Gastroesophageal sphincter (tissue), 4 donors: ENCODE measurements around the gene FAM149A. TPM values are rescaled to one million over a fixed set of nuclear protein-coding genes. Genes with fewer than 3 reads are reported as not detected.

Source experiments
- ATAC-seq: fragments of 150-250 bp; one replicate; pipeline ENCODE4 v1.9.1; 2016; ENCODE audit warnings: mild to moderate bottlenecking, moderate library complexity
- H3K27ac ChIP-seq, 4 donors: fragments of 200-600 bp; sonication (generic) in 3 of 4; 1 replicate in 3 of 4; 2 replicates in 1 of 4; pipeline ENCODE4 v1.5.1; 2016 to 2019
- H3K27me3 ChIP-seq: fragments of 200-600 bp; sonication (generic); one replicate; pipeline ENCODE4 v1.5.1; 2019
- H3K36me3 ChIP-seq, 2 donors: fragments of 200-600 bp; sonication (generic); one replicate each; pipeline ENCODE4 v1.5.1; 2019; ENCODE audit warnings: control low read depth in 1 of 2
- H3K4me1 ChIP-seq, 3 donors: fragments of 200-600 bp; sonication (generic); 1 replicate in 2 of 3; 2 replicates in 1 of 3; pipeline ENCODE4 v1.5.1; 2016 to 2019; ENCODE audit warnings: control low read depth in 2 of 3
- H3K4me3 ChIP-seq, 2 donors: fragments of 200-600 bp; sonication (generic); one replicate each; pipeline ENCODE4 v1.5.1; 2019; ENCODE audit warnings: mild to moderate bottlenecking in 1 of 2, moderate library complexity in 1 of 2
- H3K9me3 ChIP-seq, 3 donors: fragments of 200-600 bp; sonication (generic); one replicate each; pipeline ENCODE4 v1.5.1; 2017 to 2019; ENCODE audit warnings: control low read depth in 2 of 3
- CTCF ChIP-seq, 4 experiments: fragments of 200-600 bp in 2 of 4; fragments of 450-650 bp in 2 of 4; sonication (generic) in 1 of 4; IDR thresholded peaks; one replicate each; pipeline ENCODE4 v1.5.1; 2017 to 2019; ENCODE audit warnings: antibody characterized with exemption in 4 of 4, mild to moderate bottlenecking in 2 of 4, moderate library complexity in 2 of 4
- EP300 ChIP-seq: sonication (generic); formaldehyde crosslinking; IDR thresholded peaks from one replicate; pipeline ENCODE4 v1.6.1; 2017; ENCODE audit warnings: antibody characterized with exemption, mild to moderate bottlenecking
- POLR2A ChIP-seq, 2 donors: fragments of 450-650 bp; IDR thresholded peaks; one replicate each; pipeline ENCODE4 v1.6.1; 2017; ENCODE audit warnings: antibody characterized with exemption in 2 of 2, mild to moderate bottlenecking in 2 of 2, moderate library complexity in 1 of 2
- POLR2AphosphoS5 ChIP-seq: sonication (generic); formaldehyde crosslinking; IDR thresholded peaks from one replicate; pipeline ENCODE4 v1.6.1; 2017; ENCODE audit warnings: antibody characterized with exemption
- WGBS, 2 donors: methylation state at CpG; one replicate each; pipeline ENCODE4 v1.1.5; 2018; ENCODE audit warnings: low coverage in 1 of 2; 5-methylcytosine and 5-hydroxymethylcytosine counted together
- total RNA-seq, 4 donors: library from RNA; depleted of rRNA; stranded (reverse); fragments of >200 nt; gene quantifications; one replicate each; pipeline ENCODE4 v1.1.0, GENCODE V29; 2016

The FAM149A gene
- total RNA-seq, 4 donors from 2014 or later, result 24.9 to 39.8 (median 32.7) TPM

GRCh38 chr4:186167605-186168004 lies 63.1 kb downstream of the FAM149A start:
- TF ChIP-seq EP300 (no peak), CTCF (IDR thresholded peaks at IDR 0.05) (no peak), POLR2AphosphoS5 (no peak)
- H3K27me3 ChIP-seq, result no peaks in the 10 kb centered on the region
- no peak overlapping the region for H3K4me3 ChIP-seq
- peaks cover 0 to 62% of the 10 kb centered on the region in 2 donors for H3K36me3 ChIP-seq
- H3K9me3 ChIP-seq, result no peaks in the 10 kb centered on the region
- H3K27ac ChIP-seq, result no peak overlapping the region
- WGBS, 2 donors, result 75 to 91% methylated on average over 1 to 5 of the region's 5 CpGs
- no peak for ATAC-seq
- H3K4me1 ChIP-seq, result no peaks in the 10 kb centered on the region

GRCh38 chr4:186168750-186169149 lies 64.2 kb downstream of the FAM149A start:
- WGBS, 2 donors, result 86 to 91% methylated on average over 6 of the region's 9 CpGs
- Histone ChIP-seq H3K36me3 (peaks cover 0 to 52% of the 10 kb centered on the region in 2 donors), H3K27ac (no peak overlapping the region), H3K4me1 (no peaks in the 10 kb centered on the region), H3K27me3 (no peaks in the 10 kb centered on the region), H3K4me3 (no peak overlapping the region), H3K9me3 (no peaks in the 10 kb centered on the region)
- no peak for TF ChIP-seq POLR2A (IDR thresholded peaks at IDR 0.05)
- TF ChIP-seq EP300, result no peak
- no peak for TF ChIP-seq POLR2AphosphoS5
- no peak for TF ChIP-seq CTCF (IDR thresholded peaks at IDR 0.05)
- ATAC-seq, result no peak

GRCh38 chr4:186169333-186169944 lies 64.9 kb downstream of the FAM149A start:
- H3K4me3 ChIP-seq, result no peak overlapping the region
- 82 to 89% methylated on average over 7 to 13 of the region's 18 CpGs for WGBS, 2 donors
- no peak for ATAC-seq

GRCh38 chr4:186169945-186170802 lies 65.7 kb downstream of the FAM149A start:
- Histone ChIP-seq H3K27me3 (no peaks in the 10 kb centered on the region), H3K36me3 (peaks cover 0 to 38% of the 10 kb centered on the region in 2 donors), H3K4me3 (no peak overlapping the region), H3K27ac (no peak overlapping the region), H3K9me3 (no peaks in the 10 kb centered on the region), H3K4me1 (no peaks in the 10 kb centered on the region)
- peak; percentile 28 for ATAC-seq
- 90 to 100% methylated on average over 2 to 3 of the region's 16 CpGs for WGBS, 2 donors
- no peak for TF ChIP-seq CTCF (IDR thresholded peaks at IDR 0.05)

More at GRCh38 chr4:186169333-186169944, 64.9 kb downstream of the FAM149A start:
- TF ChIP-seq POLR2A (IDR thresholded peaks at IDR 0.05) (no peak), POLR2AphosphoS5 (no peak), EP300 (no peak), CTCF (IDR thresholded peaks at IDR 0.05) (no peak)
- H3K27ac ChIP-seq, result no peak overlapping the region
- H3K27me3 ChIP-seq, result no peaks in the 10 kb centered on the region
- H3K9me3 ChIP-seq, result no peaks in the 10 kb centered on the region
- no peaks in the 10 kb centered on the region for H3K4me1 ChIP-seq
- H3K36me3 ChIP-seq, result peaks cover 0 to 45% of the 10 kb centered on the region in 2 donors

- no peaks in the 10 kb centered on the region for H3K27me3 ChIP-seq
- WGBS, 2 donors, result 62 to 92% methylated on average over 5 to 7 of the region's 13 CpGs
- peaks cover 0 to 33% of the 10 kb centered on the region in 2 donors for H3K36me3 ChIP-seq
- no peak overlapping the region for H3K27ac ChIP-seq
- peak; percentile 22 for ATAC-seq
- H3K4me1 ChIP-seq, result no peaks in the 10 kb centered on the region
- H3K4me3 ChIP-seq, result no peak overlapping the region
- TF ChIP-seq POLR2AphosphoS5 (no peak), EP300 (no peak), POLR2A (IDR thresholded peaks at IDR 0.05) (no peak), CTCF (IDR thresholded peaks at IDR 0.05) (no peak)
- no peaks in the 10 kb centered on the region for H3K9me3 ChIP-seq
These were observed 66.5 kb downstream of the FAM149A start for GRCh38 chr4:186170966-186171365.
